ENCODE measurements around the gene CHST9. TPM values are rescaled to one million over a fixed set of nuclear protein-coding genes. Genes with fewer than 3 reads are reported as not detected.
A peak's percentile ranks its signal among the peaks of the same experiment; 100 is the strongest.

Gene CHST9
- total and polyA plus RNA-seq, 2 of the 13 experiments (the other 11 are each of a cell fraction or from before 2014, with no cell fraction given), result 3.2 to 9.6 TPM

DNA sequence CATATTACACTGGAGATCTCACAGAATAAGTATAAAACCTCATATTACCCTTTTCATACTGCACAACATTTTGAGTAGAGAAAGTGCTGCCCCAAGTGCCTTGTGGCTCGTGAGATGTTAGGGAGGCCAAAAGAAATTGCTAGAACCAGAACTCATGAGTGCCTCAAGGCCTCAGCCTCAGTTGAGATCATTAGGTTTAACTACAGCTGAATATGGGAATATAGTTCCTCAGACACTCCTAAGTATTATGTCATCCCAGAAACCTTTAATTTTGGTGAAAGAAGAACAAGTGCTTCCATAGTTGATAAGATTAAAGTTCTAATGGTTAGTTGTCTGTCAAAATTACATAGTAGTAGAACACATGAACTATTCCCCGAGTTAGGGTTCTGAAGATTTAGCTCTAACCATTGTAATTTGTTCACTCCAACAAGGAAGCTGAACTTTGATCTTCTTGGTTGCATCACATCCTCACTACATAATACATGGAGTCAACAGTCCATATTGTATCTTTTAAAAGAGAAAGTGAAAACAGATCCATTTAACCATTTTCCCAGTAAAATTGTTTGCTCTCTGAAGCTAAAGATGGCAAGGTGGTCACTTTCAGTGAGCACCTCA lies 310.0 kb downstream of the CHST9 start (continued):
- no peak for TF ChIP-seq SYNCRIP (IDR thresholded peaks at IDR 0.05; ENCODE audit: insufficient read depth, low read depth, low read length)
- no peak for TF ChIP-seq TFAP4 (IDR thresholded peaks at IDR 0.05; ENCODE audit: borderline replicate concordance, low read depth)
- peak; percentile 57 for TF ChIP-seq HNF4G (IDR thresholded peaks at IDR 0.05; ENCODE audit: borderline replicate concordance, low read depth, low read length)
- TF ChIP-seq HNF4G (CRISPR knock-in tag; IDR thresholded peaks at IDR 0.05; ENCODE audit: borderline replicate concordance, low read depth), result no peak
- peak; percentile 63; the same call in 1 of the 2 replicates for TF ChIP-seq FOXK1 (CRISPR knock-in tag; IDR thresholded peaks at IDR 0.05; ENCODE audit: borderline replicate concordance, low read depth)
- no peak for TF ChIP-seq YY1 (IDR thresholded peaks at IDR 0.05; ENCODE audit: insufficient read depth, insufficient replicate concordance, low read depth, low read length)
- TF ChIP-seq, protein P1, sequence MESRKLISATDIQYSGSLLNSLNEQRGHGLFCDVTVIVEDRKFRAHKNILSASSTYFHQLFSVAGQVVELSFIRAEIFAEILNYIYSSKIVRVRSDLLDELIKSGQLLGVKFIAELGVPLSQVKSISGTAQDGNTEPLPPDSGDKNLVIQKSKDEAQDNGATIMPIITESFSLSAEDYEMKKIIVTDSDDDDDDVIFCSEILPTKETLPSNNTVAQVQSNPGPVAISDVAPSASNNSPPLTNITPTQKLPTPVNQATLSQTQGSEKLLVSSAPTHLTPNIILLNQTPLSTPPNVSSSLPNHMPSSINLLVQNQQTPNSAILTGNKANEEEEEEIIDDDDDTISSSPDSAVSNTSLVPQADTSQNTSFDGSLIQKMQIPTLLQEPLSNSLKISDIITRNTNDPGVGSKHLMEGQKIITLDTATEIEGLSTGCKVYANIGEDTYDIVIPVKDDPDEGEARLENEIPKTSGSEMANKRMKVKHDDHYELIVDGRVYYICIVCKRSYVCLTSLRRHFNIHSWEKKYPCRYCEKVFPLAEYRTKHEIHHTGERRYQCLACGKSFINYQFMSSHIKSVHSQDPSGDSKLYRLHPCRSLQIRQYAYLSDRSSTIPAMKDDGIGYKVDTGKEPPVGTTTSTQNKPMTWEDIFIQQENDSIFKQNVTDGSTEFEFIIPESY (CRISPR knock-in tag; IDR thresholded peaks at IDR 0.05), result no peak
- TF ChIP-seq HMGA1 (CRISPR knock-in tag; conservative IDR thresholded peaks at IDR 0.05), result no peak
- TF ChIP-seq, protein P2, sequence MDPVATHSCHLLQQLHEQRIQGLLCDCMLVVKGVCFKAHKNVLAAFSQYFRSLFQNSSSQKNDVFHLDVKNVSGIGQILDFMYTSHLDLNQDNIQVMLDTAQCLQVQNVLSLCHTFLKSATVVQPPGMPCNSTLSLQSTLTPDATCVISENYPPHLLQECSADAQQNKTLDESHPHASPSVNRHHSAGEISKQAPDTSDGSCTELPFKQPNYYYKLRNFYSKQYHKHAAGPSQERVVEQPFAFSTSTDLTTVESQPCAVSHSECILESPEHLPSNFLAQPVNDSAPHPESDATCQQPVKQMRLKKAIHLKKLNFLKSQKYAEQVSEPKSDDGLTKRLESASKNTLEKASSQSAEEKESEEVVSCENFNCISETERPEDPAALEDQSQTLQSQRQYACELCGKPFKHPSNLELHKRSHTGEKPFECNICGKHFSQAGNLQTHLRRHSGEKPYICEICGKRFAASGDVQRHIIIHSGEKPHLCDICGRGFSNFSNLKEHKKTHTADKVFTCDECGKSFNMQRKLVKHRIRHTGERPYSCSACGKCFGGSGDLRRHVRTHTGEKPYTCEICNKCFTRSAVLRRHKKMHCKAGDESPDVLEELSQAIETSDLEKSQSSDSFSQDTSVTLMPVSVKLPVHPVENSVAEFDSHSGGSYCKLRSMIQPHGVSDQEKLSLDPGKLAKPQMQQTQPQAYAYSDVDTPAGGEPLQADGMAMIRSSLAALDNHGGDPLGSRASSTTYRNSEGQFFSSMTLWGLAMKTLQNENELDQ (CRISPR knock-in tag; IDR thresholded peaks at IDR 0.05; ENCODE audit: borderline replicate concordance), result no peak
- TF ChIP-seq SP1 (IDR thresholded peaks at IDR 0.05), result no peak
- TF ChIP-seq SP1 (CRISPR knock-in tag; IDR thresholded peaks at IDR 0.05), result no peak
- TF ChIP-seq POLR2A (IDR thresholded peaks at IDR 0.05; ENCODE audit: insufficient read depth in 1 of 2, low read depth in 2 of 2, low read length in 2 of 2), result no peak
- no peak for TF ChIP-seq ZNF230 (CRISPR knock-in tag; IDR thresholded peaks at IDR 0.05)
- no peak for TF ChIP-seq DBP (CRISPR knock-in tag; IDR thresholded peaks at IDR 0.05; ENCODE audit: not compliant biosample characterization)
- peak; percentile 53; the same call in 1 of the 2 replicates for TF ChIP-seq KAT8 (CRISPR knock-in tag; IDR thresholded peaks at IDR 0.05)
- no peak for TF ChIP-seq ZNF547 (CRISPR knock-in tag; IDR thresholded peaks at IDR 0.05)
- TF ChIP-seq, protein P3, sequence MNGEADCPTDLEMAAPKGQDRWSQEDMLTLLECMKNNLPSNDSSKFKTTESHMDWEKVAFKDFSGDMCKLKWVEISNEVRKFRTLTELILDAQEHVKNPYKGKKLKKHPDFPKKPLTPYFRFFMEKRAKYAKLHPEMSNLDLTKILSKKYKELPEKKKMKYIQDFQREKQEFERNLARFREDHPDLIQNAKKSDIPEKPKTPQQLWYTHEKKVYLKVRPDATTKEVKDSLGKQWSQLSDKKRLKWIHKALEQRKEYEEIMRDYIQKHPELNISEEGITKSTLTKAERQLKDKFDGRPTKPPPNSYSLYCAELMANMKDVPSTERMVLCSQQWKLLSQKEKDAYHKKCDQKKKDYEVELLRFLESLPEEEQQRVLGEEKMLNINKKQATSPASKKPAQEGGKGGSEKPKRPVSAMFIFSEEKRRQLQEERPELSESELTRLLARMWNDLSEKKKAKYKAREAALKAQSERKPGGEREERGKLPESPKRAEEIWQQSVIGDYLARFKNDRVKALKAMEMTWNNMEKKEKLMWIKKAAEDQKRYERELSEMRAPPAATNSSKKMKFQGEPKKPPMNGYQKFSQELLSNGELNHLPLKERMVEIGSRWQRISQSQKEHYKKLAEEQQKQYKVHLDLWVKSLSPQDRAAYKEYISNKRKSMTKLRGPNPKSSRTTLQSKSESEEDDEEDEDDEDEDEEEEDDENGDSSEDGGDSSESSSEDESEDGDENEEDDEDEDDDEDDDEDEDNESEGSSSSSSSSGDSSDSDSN (CRISPR knock-in tag; IDR thresholded peaks at IDR 0.05), result no peak
- TF ChIP-seq NCOR1 (IDR thresholded peaks at IDR 0.05; ENCODE audit: borderline replicate concordance, low read length), result peak; percentile 82; the same call in 1 of the 2 replicates
